Amniotic epithelial cell (primary cell): Measurements from ENCODE around the gene MAL.
"Not testable (repeated sequence)": the region's sequence is repeated elsewhere in the genome, so short reads cannot be mapped to it uniquely, and the experiment has no call there.

ENCODE experiments used
- DNase-seq: peaks from one replicate; pipeline ENCODE4 v3.0.0-alpha.2; 2010; ENCODE audit warnings: low read depth

MAL gene

GRCh38 chr2:95098273-95098672 lies 72.8 kb downstream of the MAL start:
- DNase-seq = not testable (repeated sequence)

GRCh38 chr2:95099910-95100309 lies 74.4 kb downstream of the MAL start:
- DNase-seq = no peak
